Astrocyte (in vitro differentiated cells and primary cell): ENCODE data around the gene TUBGCP5. TPM values are rescaled to one million over a fixed set of nuclear protein-coding genes. Genes with fewer than 3 reads are reported as not detected.

Source experiments
- DNase-seq: peaks from one replicate; pipeline ENCODE4 v3.0.0-alpha.2; 2010; ENCODE audit warnings: low read depth
- FAIRE-seq: peaks from 2 replicates; lab custom pipeline; 2011; peaks lifted over from hg19 to GRCh38; lab: Jason Lieb, UNC
- H2AFZ ChIP-seq: 2 replicates; pipeline ENCODE4 v1.6.0; 2012; ENCODE audit warnings: low read depth, low read length, inconsistent platforms
- H3K27ac ChIP-seq: 2 replicates; pipeline ENCODE4 v1.5.1; 2011; ENCODE audit warnings: low read depth, low read length, inconsistent platforms
- H3K27me3 ChIP-seq: 2 replicates; pipeline ENCODE4 v1.6.0; 2011; ENCODE audit warnings: low read length, inconsistent platforms; ENCODE audit not compliant: insufficient read depth
- H3K36me3 ChIP-seq: 2 replicates; pipeline ENCODE4 v1.5.1; 2011; ENCODE audit warnings: low read length, inconsistent platforms; ENCODE audit not compliant: insufficient read depth
- H3K4me1 ChIP-seq: 2 replicates; pipeline ENCODE4 v1.5.1; 2011; ENCODE audit warnings: low read length, inconsistent platforms; ENCODE audit not compliant: insufficient read depth
- H3K4me2 ChIP-seq: 2 replicates; pipeline ENCODE4 v1.6.0; 2012; ENCODE audit warnings: low read length, inconsistent platforms
- H3K4me3 ChIP-seq: 2 replicates; pipeline ENCODE4 v1.5.1; 2011; ENCODE audit warnings: low read depth, mild to moderate bottlenecking, low read length, inconsistent platforms; ENCODE audit not compliant: insufficient read depth
- H3K79me2 ChIP-seq: 2 replicates; pipeline ENCODE4 v1.6.0; 2012; ENCODE audit warnings: mild to moderate bottlenecking, low read length, inconsistent platforms; ENCODE audit not compliant: insufficient read depth
- H3K9ac ChIP-seq: 2 replicates; pipeline ENCODE4 v1.6.0; 2012; ENCODE audit warnings: mild to moderate bottlenecking, low read length, inconsistent platforms
- H3K9me3 ChIP-seq: 2 replicates; pipeline ENCODE4 v1.5.1; 2012; ENCODE audit warnings: low read depth, mild to moderate bottlenecking, low read length, inconsistent platforms; ENCODE audit not compliant: insufficient read depth
- H4K20me1 ChIP-seq: 2 replicates; pipeline ENCODE4 v1.6.0; 2012; ENCODE audit warnings: low read length, inconsistent platforms; ENCODE audit not compliant: insufficient read depth
- H3K27ac Mint-ChIP-seq: one replicate; pipeline ENCODE4 v1.8.0; 2021; ENCODE audit warnings: mild to moderate bottlenecking, mixed read lengths; ENCODE audit not compliant: unreplicated experiment
- H3K27me3 Mint-ChIP-seq: one replicate; pipeline ENCODE4 v1.8.0; 2021; ENCODE audit warnings: low read depth, mixed read lengths; ENCODE audit not compliant: unreplicated experiment
- H3K36me3 Mint-ChIP-seq: one replicate; pipeline ENCODE4 v1.8.0; 2021; ENCODE audit warnings: low read depth, mixed read lengths; ENCODE audit not compliant: unreplicated experiment
- H3K4me1 Mint-ChIP-seq: one replicate; pipeline ENCODE4 v1.8.0; 2021; ENCODE audit warnings: low read depth, mixed read lengths; ENCODE audit not compliant: unreplicated experiment
- H3K4me3 Mint-ChIP-seq: one replicate; pipeline ENCODE4 v1.8.0; 2021; ENCODE audit warnings: mild to moderate bottlenecking, moderate library complexity, mixed read lengths; ENCODE audit not compliant: unreplicated experiment
- H3K9me3 Mint-ChIP-seq: one replicate; pipeline ENCODE4 v1.8.0; 2021; ENCODE audit warnings: mild to moderate bottlenecking, mixed read lengths; ENCODE audit not compliant: unreplicated experiment
- CTCF ChIP-seq: IDR thresholded peaks from 2 replicates; pipeline ENCODE4 v1.5.1; 2011; ENCODE audit warnings: low read depth, mild to moderate bottlenecking, inconsistent platforms, low read length, moderate library complexity; ENCODE audit not compliant: insufficient read depth
- EZH2 ChIP-seq: IDR thresholded peaks from 2 replicates; pipeline ENCODE4 v1.6.1; 2012; ENCODE audit warnings: mild to moderate bottlenecking, low read length, inconsistent platforms; ENCODE audit not compliant: insufficient read depth
- total RNA-seq: library from RNA; stranded (reverse); gene quantifications from 2 replicates; pipeline ENCODE4 v1.2.1, GENCODE V29; 2021

The TUBGCP5 gene
- total RNA-seq, 1 donor from 2014 or later: 13.8 TPM

- H3K27me3 ChIP-seq: no peaks in the 10 kb centered on the region
- no peaks in the 10 kb centered on the region for H3K36me3 ChIP-seq
- H4K20me1 ChIP-seq: no peaks in the 10 kb centered on the region
- Mint-ChIP-seq H3K4me3 (no peak overlapping the region), H3K9me3 (peaks cover 4% of the 10 kb centered on the region), H3K36me3 (no peaks in the 10 kb centered on the region), H3K4me1 (no peaks in the 10 kb centered on the region), H3K27me3 (peaks cover 3% of the 10 kb centered on the region), H3K27ac (peak overlapping the region; percentile 13)
- FAIRE-seq: no peak
- H3K9me3 ChIP-seq: no peaks in the 10 kb centered on the region
- no peak for TF ChIP-seq CTCF
- no peak for TF ChIP-seq EZH2
- H3K79me2 ChIP-seq: no peaks in the 10 kb centered on the region
- H3K4me2 ChIP-seq: no peak overlapping the region
- H3K4me1 ChIP-seq: no peaks in the 10 kb centered on the region
- H2AFZ ChIP-seq: no peak overlapping the region
- no peak overlapping the region for H3K4me3 ChIP-seq
- H3K27ac ChIP-seq: no peak overlapping the region
- no peak for DNase-seq
- H3K9ac ChIP-seq: no peak overlapping the region
Measured at GRCh38 chr15:23064156-23064555, 24.8 kb upstream of the TUBGCP5 start.

GRCh38 chr15:23057707-23058106 lies 18.3 kb upstream of the TUBGCP5 start:
- no peak overlapping the region for H3K4me2 ChIP-seq
- no peaks in the 10 kb centered on the region for H3K4me1 Mint-ChIP-seq
- H3K4me3 ChIP-seq: no peak overlapping the region
- no peak overlapping the region for H3K4me3 Mint-ChIP-seq
- H3K27ac ChIP-seq: no peak overlapping the region
- FAIRE-seq (no peak), DNase-seq (no peak)
- no peaks in the 10 kb centered on the region for H4K20me1 ChIP-seq
- no peak overlapping the region for H2AFZ ChIP-seq
- H3K79me2 ChIP-seq: no peaks in the 10 kb centered on the region
- H3K27me3 ChIP-seq: no peaks in the 10 kb centered on the region
- H3K27ac Mint-ChIP-seq: no peak overlapping the region
- TF ChIP-seq CTCF (no peak), EZH2 (no peak)
- H3K9me3 Mint-ChIP-seq: no peaks in the 10 kb centered on the region
- H3K9ac ChIP-seq: no peak overlapping the region
- H3K36me3 Mint-ChIP-seq: no peaks in the 10 kb centered on the region
- no peaks in the 10 kb centered on the region for H3K4me1 ChIP-seq
- H3K36me3 ChIP-seq: no peaks in the 10 kb centered on the region
- H3K27me3 Mint-ChIP-seq: no peaks in the 10 kb centered on the region
- H3K9me3 ChIP-seq: no peaks in the 10 kb centered on the region

GRCh38 chr15:23055316-23055715 lies 15.9 kb upstream of the TUBGCP5 start:
- Mint-ChIP-seq H3K9me3 (no peaks in the 10 kb centered on the region), H3K27ac (no peak overlapping the region), H3K36me3 (no peaks in the 10 kb centered on the region), H3K4me1 (no peaks in the 10 kb centered on the region), H3K4me3 (no peak overlapping the region), H3K27me3 (no peaks in the 10 kb centered on the region)
- no peak overlapping the region for H3K9ac ChIP-seq
- no peaks in the 10 kb centered on the region for H4K20me1 ChIP-seq
- H2AFZ ChIP-seq: no peak overlapping the region
- no peaks in the 10 kb centered on the region for H3K9me3 ChIP-seq
- DNase-seq: no peak
- no peak for TF ChIP-seq EZH2
- H3K27me3 ChIP-seq: no peaks in the 10 kb centered on the region
- H3K4me3 ChIP-seq: no peak overlapping the region
- no peaks in the 10 kb centered on the region for H3K36me3 ChIP-seq
- no peak overlapping the region for H3K4me2 ChIP-seq
- no peaks in the 10 kb centered on the region for H3K79me2 ChIP-seq
- no peak overlapping the region for H3K27ac ChIP-seq
- no peaks in the 10 kb centered on the region for H3K4me1 ChIP-seq
- FAIRE-seq: no peak
